Skin of body (tissue), 1 donor: ENCODE results near the gene HAPSTR1. TPM values are rescaled to one million over a fixed set of nuclear protein-coding genes. Genes with fewer than 3 reads are reported as not detected.

ENCODE experiments used
- total RNA-seq: library from RNA; depleted of rRNA; stranded (reverse); fragments of >200 nt; gene quantifications from one replicate; pipeline ENCODE4 v1.2.3, GENCODE V29; 2014

The HAPSTR1 gene
- total RNA-seq, 1 donor from 2014 or later: 47.4 TPM

Other genes starting within 250 kb of the HAPSTR1 start
- 34.9 TPM for gene CARHSP1, start 222.6 kb upstream of the HAPSTR1 start, total RNA-seq
- gene LITAFD, start 209.3 kb upstream of the HAPSTR1 start, total RNA-seq: not detected
- 96.4 TPM for gene USP7, start 127.7 kb upstream of the HAPSTR1 start, total RNA-seq